ENCODE measurements around the gene PTPRG. TPM values are rescaled to one million over a fixed set of nuclear protein-coding genes. Genes with fewer than 3 reads are reported as not detected.

PTPRG gene
- total RNA-seq, 1 donor from 2014 or later: 39.6 TPM

DNA sequence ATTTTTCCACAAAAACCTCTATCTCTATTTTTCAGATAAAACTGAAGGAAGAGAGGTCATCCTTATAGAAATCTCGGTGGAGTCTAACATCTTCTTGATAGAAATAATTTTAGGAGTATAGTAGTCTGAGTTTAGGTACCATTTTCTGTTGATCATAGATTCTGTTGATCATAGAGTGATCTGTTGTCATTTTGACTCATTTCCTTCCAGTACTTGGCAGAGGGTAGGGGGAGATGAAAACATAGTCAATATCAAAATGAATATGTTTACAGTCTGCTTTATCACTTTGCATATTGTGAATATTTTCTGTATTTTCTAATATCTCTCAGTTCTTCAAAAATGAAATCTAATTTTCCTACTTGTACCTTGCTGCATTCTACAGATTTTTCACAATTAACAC, 458.5 kb downstream of the PTPRG start:
- H3K4me1 Mint-ChIP-seq (ENCODE audit: low read depth, unreplicated experiment): no peaks in the 10 kb centered on the region
- no peak for FAIRE-seq
- H3K27ac Mint-ChIP-seq (ENCODE audit: unreplicated experiment): no peak overlapping the region
- no peak overlapping the region for H3K4me3 ChIP-seq (ENCODE audit: insufficient read depth, low read depth, low read length)
- no peak overlapping the region for H3K4me2 ChIP-seq (ENCODE audit: low read length)
- H3K79me2 ChIP-seq (ENCODE audit: insufficient read depth, low read length): no peaks in the 10 kb centered on the region
- peaks cover 3% of the 10 kb centered on the region for H3K9me3 ChIP-seq (ENCODE audit: insufficient read depth, low read depth, low read length)
- no peak for TF ChIP-seq EZH2 (IDR thresholded peaks at IDR 0.05; ENCODE audit: insufficient read depth, low read length)
- TF ChIP-seq, protein P1, sequence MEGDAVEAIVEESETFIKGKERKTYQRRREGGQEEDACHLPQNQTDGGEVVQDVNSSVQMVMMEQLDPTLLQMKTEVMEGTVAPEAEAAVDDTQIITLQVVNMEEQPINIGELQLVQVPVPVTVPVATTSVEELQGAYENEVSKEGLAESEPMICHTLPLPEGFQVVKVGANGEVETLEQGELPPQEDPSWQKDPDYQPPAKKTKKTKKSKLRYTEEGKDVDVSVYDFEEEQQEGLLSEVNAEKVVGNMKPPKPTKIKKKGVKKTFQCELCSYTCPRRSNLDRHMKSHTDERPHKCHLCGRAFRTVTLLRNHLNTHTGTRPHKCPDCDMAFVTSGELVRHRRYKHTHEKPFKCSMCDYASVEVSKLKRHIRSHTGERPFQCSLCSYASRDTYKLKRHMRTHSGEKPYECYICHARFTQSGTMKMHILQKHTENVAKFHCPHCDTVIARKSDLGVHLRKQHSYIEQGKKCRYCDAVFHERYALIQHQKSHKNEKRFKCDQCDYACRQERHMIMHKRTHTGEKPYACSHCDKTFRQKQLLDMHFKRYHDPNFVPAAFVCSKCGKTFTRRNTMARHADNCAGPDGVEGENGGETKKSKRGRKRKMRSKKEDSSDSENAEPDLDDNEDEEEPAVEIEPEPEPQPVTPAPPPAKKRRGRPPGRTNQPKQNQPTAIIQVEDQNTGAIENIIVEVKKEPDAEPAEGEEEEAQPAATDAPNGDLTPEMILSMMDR (IDR thresholded peaks at IDR 0.05; ENCODE audit: insufficient read depth, low read depth, low read length): no peak
- H3K9me3 Mint-ChIP-seq (ENCODE audit: unreplicated experiment): no peaks in the 10 kb centered on the region
- no peak overlapping the region for H2AFZ ChIP-seq (ENCODE audit: low read depth, low read length)
- DNase-seq (ENCODE audit: low read depth): no peak
- no peaks in the 10 kb centered on the region for H3K27me3 ChIP-seq (ENCODE audit: insufficient read depth, low read length)
- no peaks in the 10 kb centered on the region for H3K27me3 Mint-ChIP-seq (ENCODE audit: low read depth, unreplicated experiment)
- no peak overlapping the region for H3K9ac ChIP-seq (ENCODE audit: low read length)
- H3K4me3 Mint-ChIP-seq (ENCODE audit: unreplicated experiment): no peak overlapping the region
- no peaks in the 10 kb centered on the region for H3K36me3 ChIP-seq (ENCODE audit: insufficient read depth, low read length)
- H4K20me1 ChIP-seq (ENCODE audit: insufficient read depth, low read length): no peaks in the 10 kb centered on the region
- H3K27ac ChIP-seq (ENCODE audit: low read depth, low read length): no peak overlapping the region
- H3K36me3 Mint-ChIP-seq (ENCODE audit: low read depth, unreplicated experiment): peaks cover 6% of the 10 kb centered on the region
- H3K4me1 ChIP-seq (ENCODE audit: insufficient read depth, low read length): no peaks in the 10 kb centered on the region

DNA sequence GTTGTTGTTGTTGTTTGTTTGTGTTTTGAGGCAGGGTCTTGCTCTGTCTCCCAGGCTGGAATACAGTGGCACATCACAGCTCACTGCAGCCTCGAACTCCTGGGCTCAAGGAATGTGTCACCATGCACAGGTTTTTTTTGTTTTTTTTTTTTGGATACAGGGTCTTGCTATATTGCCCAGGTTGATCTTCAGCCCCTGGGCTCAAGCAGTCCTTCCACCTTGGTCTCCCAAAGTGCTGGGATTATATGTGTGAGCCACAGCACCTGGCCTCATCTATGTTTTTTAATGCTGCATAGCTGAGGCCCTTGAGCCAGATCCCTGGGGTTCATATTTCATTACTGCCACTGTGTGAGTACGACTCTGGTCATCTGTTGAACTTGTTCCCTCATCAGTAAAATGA, 459.3 kb downstream of the PTPRG start:
- Histone ChIP-seq H3K27ac (ENCODE audit: low read depth, low read length) (no peak overlapping the region), H3K4me2 (ENCODE audit: low read length) (no peak overlapping the region), H4K20me1 (ENCODE audit: insufficient read depth, low read length) (no peaks in the 10 kb centered on the region), H3K4me1 (ENCODE audit: insufficient read depth, low read length) (no peaks in the 10 kb centered on the region), H3K36me3 (ENCODE audit: insufficient read depth, low read length) (no peaks in the 10 kb centered on the region), H3K4me3 (ENCODE audit: insufficient read depth, low read depth, low read length) (no peak overlapping the region), H2AFZ (ENCODE audit: low read depth, low read length) (no peak overlapping the region), H3K79me2 (ENCODE audit: insufficient read depth, low read length) (no peaks in the 10 kb centered on the region), H3K9ac (ENCODE audit: low read length) (no peak overlapping the region), H3K9me3 (ENCODE audit: insufficient read depth, low read depth, low read length) (peaks cover 3% of the 10 kb centered on the region), H3K27me3 (ENCODE audit: insufficient read depth, low read length) (no peaks in the 10 kb centered on the region)
- H3K36me3 Mint-ChIP-seq (ENCODE audit: low read depth, unreplicated experiment): peaks cover 6% of the 10 kb centered on the region
- no peak overlapping the region for H3K27ac Mint-ChIP-seq (ENCODE audit: unreplicated experiment)
- H3K9me3 Mint-ChIP-seq (ENCODE audit: unreplicated experiment): no peaks in the 10 kb centered on the region
- TF ChIP-seq, protein P1 (IDR thresholded peaks at IDR 0.05; ENCODE audit: insufficient read depth, low read depth, low read length): no peak
- no peak for TF ChIP-seq EZH2 (IDR thresholded peaks at IDR 0.05; ENCODE audit: insufficient read depth, low read length)
- no peak overlapping the region for H3K4me3 Mint-ChIP-seq (ENCODE audit: unreplicated experiment)
- no peaks in the 10 kb centered on the region for H3K27me3 Mint-ChIP-seq (ENCODE audit: low read depth, unreplicated experiment)
- no peaks in the 10 kb centered on the region for H3K4me1 Mint-ChIP-seq (ENCODE audit: low read depth, unreplicated experiment)
- FAIRE-seq: no peak
- no peak for DNase-seq (ENCODE audit: low read depth)

DNA sequence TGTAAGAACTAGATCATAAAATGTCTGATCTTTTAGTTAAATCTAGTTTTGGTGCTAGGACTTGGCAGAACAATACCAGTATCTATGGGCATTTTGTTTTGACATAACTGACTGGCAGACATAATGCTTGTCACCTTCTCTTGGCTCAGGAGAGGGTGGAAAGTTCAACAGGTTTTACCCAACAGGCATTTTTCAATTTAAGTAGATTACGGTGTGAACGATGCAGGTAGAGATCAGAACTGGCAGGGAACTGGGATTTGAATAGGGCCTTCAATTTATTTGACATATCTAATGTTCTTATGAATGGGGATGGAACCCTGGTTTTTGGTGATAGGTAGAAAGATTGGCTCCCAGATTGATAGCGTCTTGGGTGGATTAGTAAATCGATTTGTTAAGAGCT, 460.9 kb downstream of the PTPRG start:
- no peaks in the 10 kb centered on the region for H3K36me3 ChIP-seq (ENCODE audit: insufficient read depth, low read length)
- no peak overlapping the region for H3K9ac ChIP-seq (ENCODE audit: low read length)
- no peak overlapping the region for H3K4me2 ChIP-seq (ENCODE audit: low read length)
- H3K27me3 ChIP-seq (ENCODE audit: insufficient read depth, low read length): no peaks in the 10 kb centered on the region
- DNase-seq (ENCODE audit: low read depth) (no peak), FAIRE-seq (no peak)
- no peaks in the 10 kb centered on the region for H3K4me1 ChIP-seq (ENCODE audit: insufficient read depth, low read length)
- H3K4me3 ChIP-seq (ENCODE audit: insufficient read depth, low read depth, low read length): no peak overlapping the region
- Mint-ChIP-seq H3K9me3 (ENCODE audit: unreplicated experiment) (no peaks in the 10 kb centered on the region), H3K4me1 (ENCODE audit: low read depth, unreplicated experiment) (peaks cover 2% of the 10 kb centered on the region), H3K27ac (ENCODE audit: unreplicated experiment) (no peak overlapping the region), H3K36me3 (ENCODE audit: low read depth, unreplicated experiment) (peaks cover 6% of the 10 kb centered on the region), H3K27me3 (ENCODE audit: low read depth, unreplicated experiment) (no peaks in the 10 kb centered on the region), H3K4me3 (ENCODE audit: unreplicated experiment) (no peak overlapping the region)
- H3K9me3 ChIP-seq (ENCODE audit: insufficient read depth, low read depth, low read length): peaks cover 3% of the 10 kb centered on the region
- TF ChIP-seq EZH2 (IDR thresholded peaks at IDR 0.05; ENCODE audit: insufficient read depth, low read length): no peak
- TF ChIP-seq, protein P1 (IDR thresholded peaks at IDR 0.05; ENCODE audit: insufficient read depth, low read depth, low read length): no peak
- H3K27ac ChIP-seq (ENCODE audit: low read depth, low read length): no peak overlapping the region
- no peaks in the 10 kb centered on the region for H4K20me1 ChIP-seq (ENCODE audit: insufficient read depth, low read length)
- H2AFZ ChIP-seq (ENCODE audit: low read depth, low read length): no peak overlapping the region
- H3K79me2 ChIP-seq (ENCODE audit: insufficient read depth, low read length): no peaks in the 10 kb centered on the region
